ENCODE results near the gene RHD. TPM values are rescaled to one million over a fixed set of nuclear protein-coding genes. Genes with fewer than 3 reads are reported as not detected.
"Not testable (repeated sequence)": the region's sequence is repeated elsewhere in the genome, so short reads cannot be mapped to it uniquely, and the experiment has no call there.

RHD gene
- total RNA-seq, 5 donors from 2014 or later (not counting 1 experiment from before 2014, with no cell fraction given): 0.13 to 0.19 TPM; not detected in 3

DNA sequence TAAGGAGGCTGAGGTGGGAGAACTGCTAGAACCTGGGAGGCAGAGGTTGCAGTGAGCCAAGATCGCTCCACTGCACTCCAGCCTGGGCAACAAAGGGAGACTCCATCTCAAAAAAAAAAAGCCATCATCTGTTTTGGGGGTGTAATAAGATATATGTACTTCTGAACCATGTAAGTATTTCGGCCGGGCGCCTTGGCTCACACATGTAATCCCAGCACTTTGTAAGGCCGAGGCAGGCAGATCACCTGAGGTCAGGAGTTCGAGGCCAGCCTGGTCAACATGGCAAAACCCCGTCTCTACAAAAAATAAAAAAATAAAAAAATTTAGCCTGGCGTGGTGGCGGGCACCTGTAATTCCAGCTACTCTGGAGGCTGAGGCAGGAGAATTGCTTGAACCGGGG is 36.9 kb upstream of the RHD start:
- not testable (repeated sequence) for H3K4me3 Mint-ChIP-seq; H3K9me3 Mint-ChIP-seq; H3K27me3 ChIP-seq (replicated peaks in 1 of 2; ENCODE audit: control insufficient read depth in 2 of 2, extremely low read depth in 1 of 2, insufficient read depth in 2 of 2, low read length in 1 of 2); H3K4me3 ChIP-seq (ENCODE audit: control insufficient read depth in 1 of 2, extremely low read depth in 1 of 2, low read length in 1 of 2); DNase-seq; H3K27ac Mint-ChIP-seq; ATAC-seq (replicated peaks in 1 of 4); H3K27ac ChIP-seq (ENCODE audit: low read length); H3K36me3 Mint-ChIP-seq; H3K9me3 ChIP-seq; H3K27me3 Mint-ChIP-seq
- H3K4me1 ChIP-seq (ENCODE audit: control insufficient read depth in 1 of 2, extremely low read depth in 1 of 2, insufficient read depth in 2 of 2, low read length in 2 of 2): peaks cover 18 to 47% of the 10 kb centered on the region in 2 experiments
- H3K4me1 Mint-ChIP-seq: peaks cover 40 to 47% (median 44%) of the 10 kb centered on the region in 3 donors
- 96% methylated on average over 3 of the region's 10 CpGs for WGBS (ENCODE audit: insufficient coverage)
- ChIA-PET CTCF (interaction anchor here in 1 of 2 donors (0.7 kb wide), 1 partner anchor 8 kb away, joined by 4 read pairs; no protein-coding TSS in a partner anchor), POLR2A (interaction anchor here in 1 of 2 donors (0.6 kb wide), 1 partner anchor 147 kb away, joined by 4 read pairs; no protein-coding TSS in a partner anchor)
- peaks cover 5 to 12% of the 10 kb centered on the region in 2 donors for H3K36me3 ChIP-seq (ENCODE audit: control insufficient read depth in 2 of 2, extremely low read depth in 1 of 2, insufficient read depth in 1 of 2, low read length in 1 of 2)

- peaks cover 22 to 50% of the 10 kb centered on the region in 2 experiments for H3K4me1 ChIP-seq (ENCODE audit: control insufficient read depth in 1 of 2, extremely low read depth in 1 of 2, insufficient read depth in 2 of 2, low read length in 2 of 2)
- H3K4me3 ChIP-seq (ENCODE audit: control insufficient read depth in 1 of 2, extremely low read depth in 1 of 2, low read length in 1 of 2); H3K27ac ChIP-seq (ENCODE audit: low read length); H3K27me3 ChIP-seq (replicated peaks in 1 of 2; ENCODE audit: control insufficient read depth in 2 of 2, extremely low read depth in 1 of 2, insufficient read depth in 2 of 2, low read length in 1 of 2); H3K27ac Mint-ChIP-seq; ATAC-seq (replicated peaks in 1 of 4); DNase-seq; H3K27me3 Mint-ChIP-seq; H3K9me3 ChIP-seq; H3K36me3 Mint-ChIP-seq; H3K4me3 Mint-ChIP-seq; H3K36me3 ChIP-seq (ENCODE audit: control insufficient read depth in 2 of 2, extremely low read depth in 1 of 2, insufficient read depth in 1 of 2, low read length in 1 of 2); H3K9me3 Mint-ChIP-seq: not testable (repeated sequence)
- ChIA-PET CTCF (interaction anchor here in 1 of 2 donors (0.7 kb wide), 1 partner anchor 9 kb away, joined by 4 read pairs; no protein-coding TSS in a partner anchor), POLR2A (interaction anchor here in 1 of 2 donors (0.6 kb wide), 1 partner anchor 147 kb away, joined by 4 read pairs; no protein-coding TSS in a partner anchor)
- WGBS (ENCODE audit: insufficient coverage): 100% methylated on average over 1 of the region's 7 CpGs
- H3K4me1 Mint-ChIP-seq: peaks cover 45 to 48% (median 45%) of the 10 kb centered on the region in 3 donors
These were observed 36.0 kb upstream of the RHD start for GRCh38 chr1:25236261-25236660.

- peak overlapping the region in 1 of 2 donors; percentile 7 for H3K27ac Mint-ChIP-seq
- H3K27me3 Mint-ChIP-seq: no peaks in the 10 kb centered on the region
- peaks cover 16% of the 10 kb centered on the region for H3K36me3 Mint-ChIP-seq
- H3K4me3 ChIP-seq (ENCODE audit: control insufficient read depth in 1 of 2, extremely low read depth in 1 of 2, low read length in 1 of 2): no peak overlapping the region
- no peaks in the 10 kb centered on the region for H3K9me3 Mint-ChIP-seq
- no peak overlapping the region for H3K4me3 Mint-ChIP-seq
- ATAC-seq (replicated peaks in 1 of 4): no peak
- CTCF ChIA-PET: no interaction called here
- no peaks in the 10 kb centered on the region for H3K9me3 ChIP-seq
- no peak overlapping the region for H3K27ac ChIP-seq (ENCODE audit: low read length)
- DNase-seq: no peak
- H3K27me3 ChIP-seq (replicated peaks in 1 of 2; ENCODE audit: control insufficient read depth in 2 of 2, extremely low read depth in 1 of 2, insufficient read depth in 2 of 2, low read length in 1 of 2): no peaks in the 10 kb centered on the region
- 96% methylated on average over 4 of the region's 11 CpGs for WGBS (ENCODE audit: insufficient coverage)
- POLR2A ChIA-PET: interaction anchor here in 1 of 2 donors (0.6 kb wide), 1 partner anchor 1396 kb away, joined by 3 read pairs; no protein-coding TSS in a partner anchor
- peaks cover 8 to 21% of the 10 kb centered on the region in 2 donors for H3K36me3 ChIP-seq (ENCODE audit: control insufficient read depth in 2 of 2, extremely low read depth in 1 of 2, insufficient read depth in 1 of 2, low read length in 1 of 2)
- peaks cover 50 to 56% (median 51%) of the 10 kb centered on the region in 3 donors for H3K4me1 Mint-ChIP-seq
- peaks cover 15 to 49% of the 10 kb centered on the region in 2 experiments for H3K4me1 ChIP-seq (ENCODE audit: control insufficient read depth in 1 of 2, extremely low read depth in 1 of 2, insufficient read depth in 2 of 2, low read length in 2 of 2)
These were observed 34.3 kb upstream of the RHD start for GRCh38 chr1:25238046-25238445.

DNA sequence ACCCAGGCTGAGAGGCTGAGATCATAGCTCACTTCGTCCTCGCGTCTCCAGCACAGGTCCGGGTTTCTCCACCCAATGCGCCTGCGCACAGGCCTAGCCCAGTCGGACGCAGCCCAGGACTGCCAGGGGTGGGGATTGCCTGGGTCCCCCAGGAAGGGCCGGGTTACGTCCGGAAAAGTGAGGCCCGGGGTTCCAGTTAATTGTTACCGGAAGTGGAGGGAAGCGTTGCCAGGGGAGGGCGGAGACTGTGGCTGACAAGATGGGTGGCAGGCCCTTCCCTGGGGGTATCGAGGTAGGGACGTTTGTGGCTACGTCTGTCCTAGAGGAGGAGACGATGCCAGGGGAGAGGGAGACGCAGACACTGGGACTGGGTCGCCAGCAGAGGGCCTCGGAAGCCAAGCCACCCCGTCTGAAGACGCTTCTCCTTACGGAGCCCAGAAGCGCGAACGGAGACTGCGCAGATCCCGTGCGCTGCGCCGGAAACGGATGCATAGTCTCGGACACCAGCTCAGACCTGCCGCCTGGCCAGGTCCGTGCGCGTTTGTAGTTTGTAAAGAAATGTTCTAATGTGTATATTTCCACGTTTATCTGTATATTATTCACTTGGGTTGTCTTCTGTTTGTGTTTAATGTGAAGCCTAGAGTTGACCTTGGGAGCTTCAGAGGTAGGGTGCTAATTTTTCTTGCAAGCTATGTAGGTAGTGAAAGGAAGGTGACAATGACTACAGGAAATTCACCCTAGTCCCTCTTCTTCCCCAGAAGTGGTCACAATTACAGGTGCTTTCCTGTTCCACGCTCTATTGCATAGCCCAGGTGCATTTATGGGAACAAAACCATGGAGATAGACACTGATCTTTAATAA is 32.4 kb upstream of the RHD start:
- Histone ChIP-seq H3K27ac (ENCODE audit: low read length) (peak overlapping the region; percentile 77), H3K4me3 (ENCODE audit: control insufficient read depth in 1 of 2, extremely low read depth in 1 of 2, low read length in 1 of 2) (peak overlapping the region; percentile 64 to 72), H3K27me3 (replicated peaks in 1 of 2; ENCODE audit: control insufficient read depth in 2 of 2, extremely low read depth in 1 of 2, insufficient read depth in 2 of 2, low read length in 1 of 2) (no peaks in the 10 kb centered on the region), H3K4me1 (ENCODE audit: control insufficient read depth in 1 of 2, extremely low read depth in 1 of 2, insufficient read depth in 2 of 2, low read length in 2 of 2) (peaks cover 29 to 50% of the 10 kb centered on the region in 2 experiments), H3K9me3 (no peaks in the 10 kb centered on the region), H3K36me3 (ENCODE audit: control insufficient read depth in 2 of 2, extremely low read depth in 1 of 2, insufficient read depth in 1 of 2, low read length in 1 of 2) (peaks cover 7 to 36% of the 10 kb centered on the region in 2 donors)
- Mint-ChIP-seq H3K4me3 (peak overlapping the region; percentile 82 to 91 (median 87)), H3K4me1 (peaks cover 61 to 67% (median 63%) of the 10 kb centered on the region in 3 donors), H3K27me3 (no peaks in the 10 kb centered on the region), H3K9me3 (no peaks in the 10 kb centered on the region), H3K36me3 (peaks cover 26% of the 10 kb centered on the region), H3K27ac (peak overlapping the region; percentile 96)
- POLR2A ChIA-PET: interaction anchor here (0.6 kb wide), 3 partner anchors 13 to 311 kb away, joined by 3 read pairs; no protein-coding TSS in a partner anchor
- WGBS (ENCODE audit: insufficient coverage): under 1% methylated on average over 32 of the region's 41 CpGs
- ATAC-seq (replicated peaks in 1 of 4) (peak; percentile 78 to 88 (median 86)), DNase-seq (peak; percentile 61 to 90 (median 74))
- CTCF ChIA-PET: interaction anchor here (0.5 to 0.9 kb wide), 4 partner anchors 13 to 1333 kb away, joined by 3 to 4 read pairs (median 3); no protein-coding TSS in a partner anchor

GRCh38 chr1:25243907-25244306 is 28.4 kb upstream of the RHD start:
- Mint-ChIP-seq H3K4me1 (peaks cover 72 to 81% (median 76%) of the 10 kb centered on the region in 3 donors), H3K36me3 (peaks cover 43% of the 10 kb centered on the region), H3K27me3 (no peaks in the 10 kb centered on the region), H3K9me3 (no peaks in the 10 kb centered on the region), H3K27ac (peak overlapping the region; percentile 35 to 37), H3K4me3 (peak overlapping the region; percentile 18 to 98 (median 56))
- peaks cover 43 to 63% of the 10 kb centered on the region in 2 experiments for H3K4me1 ChIP-seq (ENCODE audit: control insufficient read depth in 1 of 2, extremely low read depth in 1 of 2, insufficient read depth in 2 of 2, low read length in 2 of 2)
- H3K36me3 ChIP-seq (ENCODE audit: control insufficient read depth in 2 of 2, extremely low read depth in 1 of 2, insufficient read depth in 1 of 2, low read length in 1 of 2): peaks cover 10 to 42% of the 10 kb centered on the region in 2 donors
- POLR2A ChIA-PET: interaction anchor here (0.7 to 3.4 kb wide), 3 partner anchors 11 to 829 kb away, joined by 3 to 37 read pairs (median 10); partner anchors contain the start of gene SYF2 (in 2 of the 2)
- 64% methylated on average over 2 of the region's 6 CpGs for WGBS (ENCODE audit: insufficient coverage)
- DNase-seq (no peak), ATAC-seq (replicated peaks in 1 of 4) (no peak)
- no peak overlapping the region for H3K4me3 ChIP-seq (ENCODE audit: control insufficient read depth in 1 of 2, extremely low read depth in 1 of 2, low read length in 1 of 2)
- H3K27me3 ChIP-seq (replicated peaks in 1 of 2; ENCODE audit: control insufficient read depth in 2 of 2, extremely low read depth in 1 of 2, insufficient read depth in 2 of 2, low read length in 1 of 2): no peaks in the 10 kb centered on the region
- CTCF ChIA-PET: interaction anchor here in 1 of 2 donors (0.6 kb wide), 1 partner anchor 15 kb away, joined by 3 read pairs; no protein-coding TSS in a partner anchor
- no peaks in the 10 kb centered on the region for H3K9me3 ChIP-seq
- no peak overlapping the region for H3K27ac ChIP-seq (ENCODE audit: low read length)

DNA sequence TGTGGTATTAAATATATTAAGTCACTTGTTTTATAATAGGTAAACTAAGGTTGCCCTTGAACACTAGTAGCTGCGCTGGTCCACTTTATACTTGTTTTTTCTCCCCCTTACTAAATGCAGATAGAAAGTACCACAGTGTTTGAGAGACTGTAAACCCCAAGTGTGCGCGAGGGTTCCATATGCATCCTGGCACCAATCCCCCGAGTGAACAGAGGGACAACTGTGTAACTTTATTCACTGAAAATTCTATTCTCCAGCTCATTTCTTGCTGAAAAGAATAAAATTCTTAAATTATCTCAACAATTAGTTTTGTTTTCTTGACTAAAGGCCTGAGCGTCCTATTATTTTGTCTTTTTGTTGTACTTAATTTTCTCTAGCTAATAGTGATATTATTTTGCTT is 26.9 kb upstream of the RHD start:
- H3K4me3 Mint-ChIP-seq: peak overlapping the region; percentile 96 to 98 (median 98)
- DNase-seq: no peak
- H3K27ac Mint-ChIP-seq: peak overlapping the region; percentile 99
- no peaks in the 10 kb centered on the region for H3K27me3 Mint-ChIP-seq
- Histone ChIP-seq H3K27me3 (replicated peaks in 1 of 2; ENCODE audit: control insufficient read depth in 2 of 2, extremely low read depth in 1 of 2, insufficient read depth in 2 of 2, low read length in 1 of 2) (no peaks in the 10 kb centered on the region), H3K36me3 (ENCODE audit: control insufficient read depth in 2 of 2, extremely low read depth in 1 of 2, insufficient read depth in 1 of 2, low read length in 1 of 2) (peaks cover 10 to 42% of the 10 kb centered on the region in 2 donors), H3K4me3 (ENCODE audit: control insufficient read depth in 1 of 2, extremely low read depth in 1 of 2, low read length in 1 of 2) (peak overlapping the region; percentile 95 to 99), H3K4me1 (ENCODE audit: control insufficient read depth in 1 of 2, extremely low read depth in 1 of 2, insufficient read depth in 2 of 2, low read length in 2 of 2) (peaks cover 38 to 48% of the 10 kb centered on the region in 2 experiments), H3K9me3 (no peaks in the 10 kb centered on the region), H3K27ac (ENCODE audit: low read length) (peak overlapping the region; percentile 32)
- ChIA-PET CTCF (no interaction called here), POLR2A (interaction anchor here (0.5 to 3.4 kb wide), 8 partner anchors 13 to 1547 kb away, joined by 3 to 37 read pairs (median 4); partner anchors contain the start of gene SYF2 (in 2 of the 2))
- H3K36me3 Mint-ChIP-seq: peaks cover 39% of the 10 kb centered on the region
- peaks cover 58 to 67% (median 61%) of the 10 kb centered on the region in 3 donors for H3K4me1 Mint-ChIP-seq
- ATAC-seq (replicated peaks in 1 of 4): no peak
- H3K9me3 Mint-ChIP-seq: no peaks in the 10 kb centered on the region
- no CpG with 5 or more reads among the region's 5 CpGs for WGBS (ENCODE audit: insufficient coverage)

Measured in T-cell (primary cell).